Occipital lobe (tissue), 2 donors: Measurements from ENCODE around the gene KCMF1. TPM values are rescaled to one million over a fixed set of nuclear protein-coding genes. Genes with fewer than 3 reads are reported as not detected.
"Not testable (repeated sequence)": the region's sequence is repeated elsewhere in the genome, so short reads cannot be mapped to it uniquely, and the experiment has no call there.

ENCODE experiments used
- DNase-seq: peaks from one replicate; lab custom pipeline; 2025; lab: John Stamatoyannopoulos, UW
- total RNA-seq: library from RNA; depleted of rRNA; stranded (reverse); fragments of >200 nt; gene quantifications from one replicate; pipeline ENCODE4 v1.2.3, GENCODE V29; 2014

The KCMF1 gene
- 48.8 TPM for total RNA-seq

DNA sequence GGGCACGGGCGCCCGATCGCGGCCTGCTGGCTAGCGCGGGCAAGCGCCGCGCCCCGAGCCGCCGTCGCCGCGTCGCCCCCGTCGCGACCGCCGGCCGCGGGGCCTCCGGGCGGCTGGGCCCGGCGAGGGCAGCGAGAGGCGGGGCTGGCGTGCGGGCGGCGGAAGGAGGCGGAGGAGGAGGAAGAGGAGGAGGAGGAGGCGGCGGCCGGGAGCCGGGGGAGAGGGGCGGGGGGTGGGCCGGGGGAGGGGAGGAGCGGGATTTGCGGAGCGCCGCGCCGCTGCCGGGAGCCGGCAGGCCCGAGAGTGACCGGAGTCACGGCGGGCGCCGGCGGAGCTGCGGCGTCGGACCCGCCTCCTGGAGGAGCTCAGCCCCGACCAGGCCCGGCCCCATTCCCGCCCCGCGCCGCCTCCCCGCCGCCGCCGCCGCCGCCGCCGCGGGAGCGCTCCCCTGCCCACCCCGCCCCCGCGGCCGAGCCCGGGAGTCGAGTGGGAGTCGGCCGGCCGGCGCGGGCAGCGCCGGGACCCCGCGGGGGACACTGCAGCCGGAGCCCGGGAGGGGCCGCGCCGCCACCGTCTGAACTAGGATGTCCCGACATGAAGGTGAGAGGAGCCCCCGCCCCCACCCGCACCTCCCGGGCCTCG, at the start of gene KCMF1:
Gene KCMF1, plus strand, starts transcription at position 294 of the 642 bp plus-strand sequence. Its CDS starts 291 bp downstream, at position 585.
- peak; percentile 69 for DNase-seq

DNA sequence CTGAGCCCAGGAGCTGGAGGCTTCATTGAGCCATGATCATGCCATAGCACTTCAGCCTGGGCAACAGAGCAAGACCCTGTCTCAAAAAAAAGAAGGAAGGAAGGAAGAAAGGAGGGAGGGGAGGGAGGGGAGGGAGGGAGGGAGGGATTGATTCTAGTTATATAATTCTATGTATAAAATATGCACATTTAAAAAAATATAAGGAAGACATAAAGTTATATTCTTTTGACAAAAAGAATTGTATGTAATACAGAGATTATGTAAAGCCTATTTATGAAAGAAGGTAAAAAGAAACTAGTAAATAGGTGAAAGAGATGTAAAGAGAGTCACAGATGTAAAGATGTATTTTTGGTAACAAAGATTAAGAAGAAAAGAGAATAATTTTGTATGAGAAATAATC, 48.0 kb upstream of the KCMF1 start:
- DNase-seq, result no peak

DNA sequence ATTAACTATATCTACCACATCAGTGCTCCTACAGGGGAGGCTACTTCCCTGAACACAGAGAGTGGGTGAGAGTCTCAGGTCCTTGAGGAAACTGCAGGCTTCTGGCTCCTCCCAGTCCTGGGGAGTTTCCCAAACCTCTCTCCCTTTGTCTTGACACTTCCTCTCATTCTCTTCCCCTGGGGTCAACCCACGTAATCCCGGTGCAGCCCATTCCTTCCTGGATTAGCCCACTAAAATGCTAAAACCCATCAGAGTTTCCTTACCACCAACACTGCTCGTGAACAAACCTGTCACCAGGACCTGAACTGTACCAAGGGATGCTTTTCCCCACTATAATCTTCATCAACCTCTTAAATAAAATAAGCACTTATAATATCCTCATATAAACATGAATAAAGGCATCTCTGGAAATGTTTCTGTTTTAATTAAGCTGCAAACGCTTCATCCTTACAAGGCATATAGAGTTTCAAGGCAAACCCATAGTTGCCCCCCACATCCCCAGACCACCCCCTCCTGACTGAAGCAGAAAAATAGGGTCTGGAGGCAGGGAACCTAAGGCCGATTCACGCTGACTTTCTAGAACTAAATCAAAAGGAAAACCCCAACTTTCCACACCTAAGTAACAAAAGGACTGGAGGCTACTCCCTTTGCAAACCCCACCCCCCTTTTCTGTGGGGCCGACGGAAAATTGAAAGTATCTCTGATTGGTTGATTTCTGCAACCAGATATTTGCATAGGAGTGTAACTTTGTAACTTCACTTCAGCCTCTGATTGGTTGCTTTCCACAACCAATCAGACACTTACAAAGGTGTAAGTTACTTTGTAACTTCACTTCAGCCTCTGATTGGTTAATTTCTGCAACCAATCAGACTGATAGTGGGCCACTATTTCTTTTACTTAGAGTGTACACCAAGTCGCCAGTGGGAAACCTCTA, 46.5 kb upstream of the KCMF1 start:
- no peak for DNase-seq

DNA sequence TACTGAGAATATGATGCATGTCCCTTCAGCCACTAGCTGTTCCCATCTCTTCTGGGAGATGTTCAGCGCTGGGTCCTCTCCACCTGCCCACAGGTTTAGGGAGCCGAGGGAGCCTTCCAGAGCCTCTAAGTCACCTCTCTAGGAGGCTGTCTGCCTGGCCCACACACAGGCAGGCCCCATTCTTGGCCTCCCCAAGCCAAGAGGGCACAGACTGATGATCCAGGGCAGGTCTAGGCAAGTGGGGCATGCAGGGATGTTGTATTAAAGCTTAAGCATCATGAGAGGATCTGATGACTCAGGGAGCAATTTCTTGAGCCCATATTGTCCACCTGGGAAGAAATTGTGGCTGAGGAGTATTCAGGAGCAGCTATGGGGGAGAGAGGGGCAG, 45.6 kb upstream of the KCMF1 start:
- no peak for DNase-seq

DNA sequence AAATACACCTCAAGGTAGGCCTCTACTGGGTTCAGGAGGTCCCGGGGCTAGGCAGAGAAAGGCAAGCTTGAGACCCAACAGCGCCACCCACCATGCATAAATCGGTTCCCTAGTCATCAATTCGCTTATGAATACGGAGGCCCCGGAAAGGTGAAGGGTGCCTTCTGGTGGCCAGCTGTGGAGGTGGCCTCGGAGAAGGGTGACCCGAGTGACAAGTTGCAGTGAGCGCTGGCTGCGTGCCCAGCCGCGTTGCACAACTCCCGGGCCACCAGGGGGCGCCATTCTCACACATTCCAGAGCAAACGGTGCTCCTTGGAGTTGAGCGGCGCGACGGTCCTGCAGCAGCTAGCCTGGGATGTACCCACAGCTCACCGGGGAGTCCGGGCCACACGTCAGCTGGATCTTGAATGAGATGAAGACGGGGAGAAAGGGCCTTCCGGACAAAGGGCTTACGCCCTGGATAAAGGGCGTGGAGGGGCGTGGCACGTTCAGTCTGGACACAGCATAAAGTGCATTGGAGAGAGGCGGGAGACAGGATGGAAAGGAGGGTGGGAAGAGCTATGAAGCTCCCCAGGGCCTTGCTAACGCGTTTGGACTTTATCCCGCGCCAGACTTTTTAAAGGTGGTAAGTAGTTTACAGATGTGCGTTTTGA, 45.1 kb upstream of the KCMF1 start:
- peak; percentile 83 for DNase-seq

DNA sequence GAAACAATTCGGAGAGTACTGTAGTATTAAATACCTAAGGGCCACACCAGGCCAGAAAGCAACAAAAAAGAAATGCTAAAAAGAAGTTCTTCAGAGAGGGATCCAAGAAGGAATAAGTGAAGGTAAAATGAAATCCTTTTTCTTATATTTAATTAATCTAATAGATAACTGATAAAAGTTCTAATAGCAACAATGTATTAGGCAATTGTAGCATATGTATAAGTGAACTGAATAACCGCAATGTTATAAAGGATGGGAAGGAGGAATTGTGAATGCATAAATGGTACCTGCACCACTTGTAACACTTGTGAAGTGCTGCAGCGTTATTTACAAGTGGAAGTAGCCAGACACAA, 43.7 kb upstream of the KCMF1 start:
- no peak for DNase-seq

DNA sequence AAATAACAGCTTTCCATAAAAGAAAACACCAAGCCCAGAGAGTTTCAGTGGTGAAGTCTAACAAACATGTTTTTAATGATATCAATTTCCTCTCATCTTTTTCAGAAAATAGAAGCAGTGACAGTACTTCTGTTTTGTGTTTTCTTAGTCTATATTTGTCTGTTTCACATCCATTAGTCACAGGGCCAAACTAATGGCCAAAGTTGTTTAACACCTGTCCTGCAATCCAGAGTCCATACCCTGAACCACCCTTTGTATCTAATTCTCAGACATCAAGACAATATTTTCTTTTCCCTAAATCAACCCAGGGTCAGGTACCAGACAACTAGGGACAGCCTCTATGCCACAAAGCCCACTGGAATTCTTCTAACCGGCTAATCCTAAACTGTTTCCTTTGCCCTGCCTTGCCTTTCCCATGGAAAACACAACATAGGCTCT, 39.6 kb upstream of the KCMF1 start:
- DNase-seq, result no peak

DNA sequence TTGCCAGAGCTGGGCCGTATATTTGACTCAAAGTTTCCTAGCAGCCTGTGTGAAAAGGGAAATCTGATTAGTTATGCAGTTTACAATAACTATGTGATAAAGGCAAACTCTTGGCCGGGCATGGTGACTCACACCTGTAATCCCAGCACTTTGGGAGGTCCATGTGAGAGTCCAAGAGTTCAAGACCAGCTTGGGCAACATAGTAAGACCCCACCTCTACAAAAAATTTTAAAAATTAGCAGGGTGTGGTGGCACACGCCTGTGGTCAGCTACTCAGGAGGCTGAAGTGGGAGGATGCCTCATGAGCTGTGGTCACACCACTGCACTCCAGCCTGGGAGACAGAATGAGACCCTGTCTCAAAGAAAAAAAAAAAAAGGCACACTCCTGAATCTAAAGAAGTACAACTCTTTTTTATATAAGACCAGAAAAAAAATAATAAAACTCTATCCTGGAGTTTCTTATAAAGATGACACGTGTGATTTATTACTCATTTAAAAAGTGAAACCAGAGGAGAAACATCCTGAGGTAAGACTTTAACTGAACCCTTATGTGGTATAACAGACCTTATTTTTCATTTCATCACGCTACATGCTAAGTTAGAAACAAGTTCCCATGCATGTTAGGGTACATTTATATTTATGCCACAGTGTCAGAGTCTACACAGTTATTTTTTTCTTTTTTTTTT, 32.6 kb upstream of the KCMF1 start:
- no peak for DNase-seq

DNA sequence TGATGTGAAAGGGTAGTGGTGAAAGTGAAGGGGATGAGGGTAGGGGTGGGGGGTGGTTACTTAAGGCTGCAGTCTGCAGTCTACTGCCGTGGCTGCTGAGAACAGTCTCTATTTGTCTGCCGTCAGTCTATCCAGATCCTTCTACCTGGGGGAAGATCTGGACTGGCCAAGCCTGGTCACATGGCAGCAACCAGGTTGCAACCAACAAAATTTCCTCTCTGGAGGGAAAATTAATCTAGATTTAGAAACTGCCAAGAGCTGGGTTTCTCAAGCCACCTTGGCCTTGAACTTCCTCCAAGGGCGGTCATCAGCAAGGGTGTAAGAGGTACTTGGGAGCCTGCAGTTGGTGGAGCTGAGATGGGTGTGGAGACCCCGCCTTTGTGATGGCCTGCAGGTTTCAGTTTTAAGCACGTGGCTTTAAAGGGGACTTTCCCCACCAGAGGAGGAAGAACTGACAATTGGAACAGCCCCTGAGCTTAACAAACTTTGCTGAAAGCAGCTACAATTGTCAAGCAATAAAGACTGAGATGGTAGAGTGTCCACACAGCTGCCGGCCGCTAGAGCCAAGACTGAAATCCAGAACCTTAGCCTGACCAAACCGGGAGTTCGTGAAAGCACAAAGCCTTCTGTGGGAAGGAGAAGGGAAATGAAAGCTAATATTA, 31.4 kb upstream of the KCMF1 start:
- no peak for DNase-seq

DNA sequence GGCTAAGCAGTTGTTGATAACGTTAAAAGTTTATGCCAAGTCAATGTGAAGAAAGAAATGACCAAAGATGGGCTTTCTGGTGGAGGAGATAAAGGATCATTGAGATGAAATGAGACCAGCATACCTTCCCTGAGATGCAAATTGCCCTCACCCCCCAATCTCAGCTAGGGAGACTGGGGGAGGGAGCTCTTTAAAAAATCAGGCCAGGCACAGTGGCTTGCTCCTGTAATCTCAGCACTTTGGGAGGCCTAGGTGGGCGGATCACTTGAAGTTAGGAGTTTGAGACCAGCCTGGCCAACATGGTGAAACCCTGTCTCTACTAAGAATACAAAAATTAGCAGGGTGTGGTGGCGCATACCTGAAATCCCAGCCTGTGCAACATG, 30.9 kb upstream of the KCMF1 start:
- DNase-seq, result no peak

DNA sequence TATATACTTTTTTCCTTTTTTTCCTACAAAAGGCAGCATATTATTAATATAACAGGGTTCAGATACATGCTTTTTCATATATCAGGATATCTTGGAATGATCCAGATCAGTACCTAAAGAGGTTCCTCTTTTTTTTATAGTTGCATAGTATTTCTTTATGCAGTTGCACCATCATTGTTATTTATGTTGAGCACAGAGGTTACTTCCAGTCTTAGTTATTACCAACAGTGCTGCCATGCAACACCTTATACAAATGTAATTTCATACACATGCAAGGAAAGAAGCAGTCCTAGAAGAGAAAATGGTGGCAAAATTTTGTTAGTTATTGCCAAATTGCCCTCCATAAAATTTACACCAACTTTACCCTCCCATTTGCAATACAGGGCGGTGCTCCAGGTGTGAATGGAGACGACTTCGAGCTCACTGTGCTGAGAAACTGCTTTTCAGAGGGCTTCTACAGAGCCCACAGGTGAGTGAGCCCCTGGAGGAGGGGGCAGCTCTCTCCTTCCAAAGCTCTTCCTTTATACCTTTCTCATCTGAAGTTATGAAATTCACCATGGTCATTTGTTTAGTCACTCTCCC, 30.0 kb upstream of the KCMF1 start:
- no peak for DNase-seq

DNA sequence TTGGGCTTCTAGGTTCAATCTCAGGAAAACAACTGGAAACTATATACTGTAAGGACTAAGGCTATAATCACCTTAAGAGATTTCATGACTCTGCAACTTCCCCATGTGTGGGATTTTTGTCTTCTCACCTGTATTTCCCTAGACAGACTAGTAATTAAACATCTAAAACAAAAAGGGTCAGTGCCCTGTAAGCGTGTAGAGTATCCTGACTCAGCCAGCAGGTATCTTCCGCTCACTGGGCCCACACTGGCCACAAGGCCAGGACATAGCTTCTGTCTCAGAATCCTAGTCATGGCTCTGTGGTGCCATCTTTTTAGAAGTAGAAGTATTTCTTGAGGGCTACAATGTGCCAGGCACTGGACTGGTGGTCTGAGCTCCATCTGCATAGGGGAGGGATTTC, 28.8 kb upstream of the KCMF1 start:
- no peak for DNase-seq

DNA sequence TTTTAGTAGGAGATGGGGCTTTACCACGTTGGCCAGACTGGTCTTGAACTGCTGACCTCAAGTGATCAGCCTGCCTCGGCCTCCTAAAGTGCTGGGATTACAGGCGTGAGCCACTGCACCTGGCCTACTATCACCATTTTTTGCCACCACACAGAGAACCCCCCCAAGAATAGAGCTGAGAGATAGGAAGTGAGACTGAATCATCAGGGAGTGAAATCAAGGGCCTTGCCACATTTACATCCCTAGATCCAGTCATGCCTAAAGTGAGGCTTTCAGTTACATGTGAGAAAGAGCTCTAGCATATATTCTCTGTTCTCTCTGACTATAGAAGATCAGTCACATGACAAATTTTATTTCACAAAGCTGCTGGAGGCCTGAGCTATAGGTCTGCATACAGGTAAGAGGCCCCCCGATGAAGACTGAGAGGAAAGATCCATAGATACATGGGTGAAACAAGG, 28.0 kb upstream of the KCMF1 start:
- DNase-seq, result no peak

DNA sequence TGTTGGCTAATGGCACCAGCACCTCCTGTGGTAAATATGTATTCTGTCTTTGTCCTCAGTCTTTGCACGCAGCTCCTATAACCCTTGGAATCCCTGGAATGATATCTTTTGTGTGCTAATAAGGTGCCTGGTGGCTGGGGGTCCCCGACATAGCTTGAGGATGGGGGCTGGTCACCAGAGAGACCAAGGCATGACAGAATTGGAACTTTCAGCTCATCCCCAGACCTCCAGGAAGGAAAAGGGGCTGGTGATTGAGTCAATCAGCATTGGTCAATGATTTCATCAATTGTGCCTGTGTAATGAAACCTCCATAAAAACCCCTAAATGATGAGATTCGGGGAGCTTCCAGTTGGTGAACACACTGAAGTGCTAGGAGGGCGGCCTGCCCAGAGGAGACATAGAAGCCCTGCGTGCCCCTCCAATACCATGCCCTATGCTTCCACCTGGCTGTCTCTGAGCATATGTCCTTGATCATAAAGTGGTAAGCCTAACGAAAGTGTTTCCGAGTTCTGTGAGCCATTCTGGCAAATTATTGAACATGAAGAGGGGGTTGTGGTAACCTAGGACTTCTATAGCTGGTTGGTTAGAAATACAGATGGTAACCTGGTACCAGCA, 26.6 kb upstream of the KCMF1 start:
- DNase-seq, result no peak

DNA sequence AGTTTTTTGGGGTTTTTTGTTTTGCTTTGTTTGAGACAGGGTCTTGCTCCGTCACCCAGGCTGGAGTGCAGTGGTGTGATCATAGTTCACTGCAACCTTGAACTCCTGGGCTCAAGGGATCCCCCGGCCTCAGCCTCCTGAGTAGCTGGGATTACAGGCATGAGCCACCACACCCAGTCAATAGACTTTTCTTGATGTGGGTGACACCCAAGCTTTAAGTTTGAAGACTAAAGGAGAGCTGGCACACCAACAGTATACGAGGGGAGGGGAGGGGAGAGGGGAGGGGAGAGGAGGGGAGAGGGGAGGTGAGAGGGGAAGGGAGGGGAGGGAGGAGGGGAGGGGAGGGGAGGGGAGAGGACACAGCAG, 25.1 kb upstream of the KCMF1 start:
- DNase-seq, result not testable (repeated sequence)

DNA sequence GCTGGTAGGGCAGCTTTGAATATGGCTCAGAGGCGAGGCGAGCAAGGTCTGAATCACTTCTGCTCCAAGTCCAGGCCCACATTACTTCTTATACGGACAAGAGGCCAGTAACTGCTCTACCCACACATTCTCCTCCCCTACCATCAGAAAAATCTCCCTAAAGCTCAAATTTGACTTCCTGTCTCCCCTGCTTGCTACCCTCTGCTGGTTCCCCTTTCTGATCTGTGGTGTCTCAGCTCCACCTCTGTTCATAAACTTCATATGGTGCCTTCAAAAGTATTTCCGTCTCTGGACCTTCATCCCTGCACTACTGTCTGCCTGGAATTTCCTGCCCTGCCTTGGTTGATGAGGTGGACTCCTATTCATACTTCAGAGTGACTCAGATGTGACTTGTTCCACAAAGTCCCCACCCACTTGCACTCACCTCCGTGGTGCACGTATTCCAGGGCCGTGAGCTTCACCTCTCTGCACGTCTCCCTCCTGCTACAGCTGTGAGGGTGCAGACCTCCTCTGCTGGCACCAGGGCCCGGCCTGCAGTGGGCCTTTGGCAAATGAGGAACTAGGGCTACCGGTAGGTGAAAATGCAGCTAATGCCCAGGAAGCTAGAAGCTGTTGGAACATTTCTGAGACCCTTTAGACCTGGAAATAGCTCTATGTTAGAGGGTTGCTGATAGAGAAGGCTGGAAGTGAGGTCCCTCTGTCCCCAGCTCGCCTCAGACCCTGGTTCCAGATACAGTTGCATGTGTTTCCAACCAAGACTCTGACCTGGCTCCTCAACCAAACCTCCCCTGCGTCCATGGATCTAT, 24.6 kb upstream of the KCMF1 start:
- DNase-seq, result no peak

DNA sequence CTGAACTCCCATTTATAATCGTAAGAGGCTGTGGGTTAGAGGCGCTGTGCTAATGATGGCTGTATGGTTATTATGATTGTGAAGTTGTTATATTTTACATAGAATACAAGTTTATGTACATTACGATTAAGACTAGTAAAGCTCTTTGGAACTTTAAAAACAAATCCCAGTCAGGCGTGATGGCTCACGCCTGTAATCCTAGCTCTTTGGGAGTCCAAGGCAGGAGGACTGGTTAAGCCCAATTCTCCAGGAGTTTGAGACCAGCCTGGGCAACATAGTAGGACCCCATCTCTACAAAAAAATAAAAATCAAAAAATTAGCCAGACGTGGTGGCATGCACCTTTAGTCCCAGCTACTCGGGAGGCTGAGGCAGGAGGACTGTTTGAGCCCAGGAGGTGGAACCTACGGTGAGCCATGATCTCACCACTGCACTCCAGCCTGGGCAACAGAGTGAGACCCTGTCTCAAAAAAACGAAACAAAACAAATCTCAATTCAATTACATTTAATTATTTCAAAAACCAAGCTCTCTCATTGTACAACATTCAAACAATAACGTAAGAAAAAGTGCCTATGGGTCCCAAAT, 23.9 kb upstream of the KCMF1 start:
- no peak for DNase-seq

DNA sequence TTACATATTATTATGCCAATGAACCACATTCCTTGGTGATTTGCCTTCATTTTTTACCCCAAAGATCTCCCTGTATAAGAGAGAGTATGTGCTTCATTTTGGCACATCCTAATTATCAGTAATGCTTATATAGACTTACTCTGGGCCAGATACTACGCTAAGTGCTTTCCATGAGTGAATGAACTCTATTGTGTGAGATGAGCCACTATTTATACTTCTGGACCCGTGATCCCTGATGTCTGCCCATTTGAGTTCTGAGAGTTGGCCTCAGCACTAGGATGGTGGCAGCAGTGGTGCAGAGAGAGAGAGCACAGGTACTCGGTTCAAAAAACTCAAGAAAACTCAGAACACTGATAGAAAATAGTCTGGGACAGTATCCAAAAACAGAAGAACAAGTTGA, 17.4 kb upstream of the KCMF1 start:
- DNase-seq, result no peak

DNA sequence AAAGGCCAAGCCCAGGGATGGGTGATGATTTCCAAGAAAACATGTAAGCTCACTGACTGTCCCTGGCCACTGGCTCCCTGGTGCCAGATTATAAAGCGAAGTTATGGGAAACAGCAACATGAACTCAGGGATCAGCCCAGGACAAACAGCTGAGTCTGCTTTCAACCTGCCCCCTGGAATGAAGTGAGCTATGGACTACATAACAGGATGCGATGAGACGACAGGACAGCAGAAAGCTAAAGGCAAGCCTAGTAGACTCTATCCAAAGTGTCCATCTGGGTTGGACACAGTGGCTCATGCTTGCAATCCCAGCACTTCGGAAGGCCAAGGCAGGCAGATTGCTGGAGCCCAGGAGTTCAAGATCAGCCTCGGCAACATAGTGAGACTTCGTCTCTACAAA, 16.6 kb upstream of the KCMF1 start:
- no peak for DNase-seq
